ENCODE data around the gene TXNDC15. TPM values are rescaled to one million over a fixed set of nuclear protein-coding genes. Genes with fewer than 3 reads are reported as not detected.

Gene TXNDC15
- total RNA-seq, 2 experiments from 2014 or later, result 37.7 to 41.1 TPM

- no peaks in the 10 kb centered on the region for H3K9me3 Mint-ChIP-seq
- POLR2A ChIA-PET, result interaction anchor here (1.2 kb wide), 1 partner anchor 9 kb away, joined by 5 read pairs; the partner anchor contains the start of gene PCBD2
- DNase-seq, result no peak
- peaks cover 7% of the 10 kb centered on the region for H3K4me1 Mint-ChIP-seq
- no peaks in the 10 kb centered on the region for H3K27me3 Mint-ChIP-seq
- H3K36me3 Mint-ChIP-seq, result peaks cover 11% of the 10 kb centered on the region
- ATAC-seq (ENCODE audit: low read depth), result no peak
- H3K27ac Mint-ChIP-seq, result no peak overlapping the region
- no peak overlapping the region for H3K4me3 Mint-ChIP-seq
Observed at GRCh38 chr5:134913254-134913653, 39.1 kb downstream of the TXNDC15 start.

GRCh38 chr5:134913795-134914194 is 39.6 kb downstream of the TXNDC15 start:
- Mint-ChIP-seq H3K27ac (no peak overlapping the region), H3K4me1 (peaks cover 7% of the 10 kb centered on the region), H3K36me3 (peaks cover 9% of the 10 kb centered on the region), H3K27me3 (no peaks in the 10 kb centered on the region), H3K4me3 (no peak overlapping the region), H3K9me3 (no peaks in the 10 kb centered on the region)
- POLR2A ChIA-PET, result interaction anchor here (1.2 kb wide), 1 partner anchor 9 kb away, joined by 5 read pairs; the partner anchor contains the start of gene PCBD2
- DNase-seq, result no peak
- no peak for ATAC-seq (ENCODE audit: low read depth)

GRCh38 chr5:134917070-134917815 is 43.1 kb downstream of the TXNDC15 start:
- H3K27ac Mint-ChIP-seq, result no peak overlapping the region
- POLR2A ChIA-PET, result no interaction called here
- no peaks in the 10 kb centered on the region for H3K9me3 Mint-ChIP-seq
- peaks cover 8% of the 10 kb centered on the region for H3K4me1 Mint-ChIP-seq
- H3K4me3 Mint-ChIP-seq, result no peak overlapping the region
- peaks cover 13% of the 10 kb centered on the region for H3K36me3 Mint-ChIP-seq
- no peak for DNase-seq
- H3K27me3 Mint-ChIP-seq, result no peaks in the 10 kb centered on the region
- ATAC-seq (ENCODE audit: low read depth), result no peak

- H3K9me3 Mint-ChIP-seq, result no peaks in the 10 kb centered on the region
- H3K27me3 Mint-ChIP-seq, result no peaks in the 10 kb centered on the region
- no peak overlapping the region for H3K27ac Mint-ChIP-seq
- ATAC-seq (ENCODE audit: low read depth) (no peak), DNase-seq (no peak)
- H3K36me3 Mint-ChIP-seq, result peaks cover 15% of the 10 kb centered on the region
- no peak overlapping the region for H3K4me3 Mint-ChIP-seq
- POLR2A ChIA-PET, result no interaction called here
- H3K4me1 Mint-ChIP-seq, result peaks cover 8% of the 10 kb centered on the region
Observed at GRCh38 chr5:134918861-134919260, 44.7 kb downstream of the TXNDC15 start.

GRCh38 chr5:134920848-134921575 is 46.8 kb downstream of the TXNDC15 start:
- Mint-ChIP-seq H3K4me1 (peaks cover 8% of the 10 kb centered on the region), H3K36me3 (peaks cover 15% of the 10 kb centered on the region), H3K9me3 (no peaks in the 10 kb centered on the region), H3K4me3 (no peak overlapping the region), H3K27me3 (no peaks in the 10 kb centered on the region), H3K27ac (no peak overlapping the region)
- ATAC-seq (ENCODE audit: low read depth), result no peak
- no peak for DNase-seq
- POLR2A ChIA-PET, result no interaction called here

GRCh38 chr5:134932508-134932907 is 58.3 kb downstream of the TXNDC15 start:
- H3K27me3 Mint-ChIP-seq, result no peaks in the 10 kb centered on the region
- POLR2A ChIA-PET, result no interaction called here
- peaks cover 16% of the 10 kb centered on the region for H3K36me3 Mint-ChIP-seq
- H3K4me3 Mint-ChIP-seq, result no peak overlapping the region
- ATAC-seq (ENCODE audit: low read depth) (no peak), DNase-seq (no peak)
- H3K27ac Mint-ChIP-seq, result no peak overlapping the region
- no peaks in the 10 kb centered on the region for H3K9me3 Mint-ChIP-seq
- H3K4me1 Mint-ChIP-seq, result no peaks in the 10 kb centered on the region

- H3K36me3 Mint-ChIP-seq, result peaks cover 11% of the 10 kb centered on the region
- H3K27ac Mint-ChIP-seq, result no peak overlapping the region
Observed at GRCh38 chr5:134934202-134934601, 60.0 kb downstream of the TXNDC15 start.

GRCh38 chr5:134935711-134936602 is 61.8 kb downstream of the TXNDC15 start:
- Mint-ChIP-seq H3K36me3 (peaks cover 7% of the 10 kb centered on the region), H3K4me3 (no peak overlapping the region), H3K27me3 (no peaks in the 10 kb centered on the region), H3K4me1 (no peaks in the 10 kb centered on the region), H3K9me3 (no peaks in the 10 kb centered on the region), H3K27ac (no peak overlapping the region)
- POLR2A ChIA-PET, result no interaction called here
- DNase-seq, result no peak
- ATAC-seq (ENCODE audit: low read depth), result no peak

More at GRCh38 chr5:134934202-134934601, 60.0 kb downstream of the TXNDC15 start:
- Mint-ChIP-seq H3K4me1 (no peaks in the 10 kb centered on the region), H3K4me3 (no peak overlapping the region), H3K27me3 (no peaks in the 10 kb centered on the region), H3K9me3 (no peaks in the 10 kb centered on the region)
- ATAC-seq (ENCODE audit: low read depth) (no peak), DNase-seq (no peak)
- POLR2A ChIA-PET, result no interaction called here

GRCh38 chr5:134937526-134937925 is 63.4 kb downstream of the TXNDC15 start:
- POLR2A ChIA-PET, result no interaction called here
- Mint-ChIP-seq H3K36me3 (peaks cover 4% of the 10 kb centered on the region), H3K4me1 (no peaks in the 10 kb centered on the region), H3K4me3 (no peak overlapping the region), H3K27me3 (no peaks in the 10 kb centered on the region), H3K9me3 (no peaks in the 10 kb centered on the region), H3K27ac (no peak overlapping the region)
- ATAC-seq (ENCODE audit: low read depth), result no peak
- DNase-seq, result no peak

GRCh38 chr5:134938030-134938429 is 63.9 kb downstream of the TXNDC15 start:
- ATAC-seq (ENCODE audit: low read depth), result no peak

GRCh38 chr5:134939500-134939899 is 65.3 kb downstream of the TXNDC15 start:
- no peak for ATAC-seq (ENCODE audit: low read depth)
- POLR2A ChIA-PET, result no interaction called here

More at GRCh38 chr5:134938030-134938429, 63.9 kb downstream of the TXNDC15 start:
- H3K4me3 Mint-ChIP-seq, result no peak overlapping the region
- no peak overlapping the region for H3K27ac Mint-ChIP-seq
- H3K9me3 Mint-ChIP-seq, result no peaks in the 10 kb centered on the region
- POLR2A ChIA-PET, result no interaction called here
- H3K4me1 Mint-ChIP-seq, result no peaks in the 10 kb centered on the region
- DNase-seq, result no peak
- peaks cover 4% of the 10 kb centered on the region for H3K36me3 Mint-ChIP-seq
- no peaks in the 10 kb centered on the region for H3K27me3 Mint-ChIP-seq

GRCh38 chr5:134943547-134943946 is 69.4 kb downstream of the TXNDC15 start:
- DNase-seq (no peak), ATAC-seq (ENCODE audit: low read depth) (no peak)
- Mint-ChIP-seq H3K36me3 (peaks cover 3% of the 10 kb centered on the region), H3K9me3 (no peaks in the 10 kb centered on the region), H3K27me3 (no peaks in the 10 kb centered on the region), H3K27ac (no peak overlapping the region), H3K4me1 (no peaks in the 10 kb centered on the region), H3K4me3 (no peak overlapping the region)
- POLR2A ChIA-PET, result no interaction called here

More at GRCh38 chr5:134939500-134939899, 65.3 kb downstream of the TXNDC15 start:
- DNase-seq, result no peak
- H3K36me3 Mint-ChIP-seq, result peaks cover 3% of the 10 kb centered on the region
- H3K27me3 Mint-ChIP-seq, result no peaks in the 10 kb centered on the region
- no peaks in the 10 kb centered on the region for H3K9me3 Mint-ChIP-seq
- H3K27ac Mint-ChIP-seq, result no peak overlapping the region
- no peaks in the 10 kb centered on the region for H3K4me1 Mint-ChIP-seq
- H3K4me3 Mint-ChIP-seq, result no peak overlapping the region

- H3K4me1 Mint-ChIP-seq, result no peaks in the 10 kb centered on the region
- POLR2A ChIA-PET, result no interaction called here
- H3K27ac Mint-ChIP-seq, result no peak overlapping the region
- no peaks in the 10 kb centered on the region for H3K27me3 Mint-ChIP-seq
- DNase-seq (no peak), ATAC-seq (ENCODE audit: low read depth) (no peak)
- H3K9me3 Mint-ChIP-seq, result no peaks in the 10 kb centered on the region
- H3K4me3 Mint-ChIP-seq, result no peak overlapping the region
- peaks cover 4% of the 10 kb centered on the region for H3K36me3 Mint-ChIP-seq
Observed at GRCh38 chr5:134944630-134945029, 70.5 kb downstream of the TXNDC15 start.

Data from activated naive CD8-positive, alpha-beta T cell treated with anti-CD3 and anti-CD28 coated beads, Interleukin-2, amount 10 ng/mL, durations not matched to agents 7 days and 5 days (primary cell).